ENCODE results near the gene CDSN. TPM values are rescaled to one million over a fixed set of nuclear protein-coding genes. Genes with fewer than 3 reads are reported as not detected.
A peak's percentile ranks its signal among the peaks of the same experiment; 100 is the strongest.

Gene CDSN
- total and polyA plus RNA-seq, 2 of the 8 experiments (the other 6 are each of a cell fraction or from before 2014, with no cell fraction given), result not detected

GRCh38 chr6:31114541-31114878, 5.7 kb downstream of the CDSN start, which contains the start of gene PSORS1C1:
PSORS1C1 (plus strand) TSS chr6:31114800; CDS start chr6:31129633, 14,833 bp downstream.
- FAIRE-seq (no peak), DNase-seq (ENCODE audit: low read depth in 1 of 2, low spot score in 2 of 2) (no peak)
- Histone ChIP-seq H3K23me2 (ENCODE audit: low read depth, low read length) (no peaks in the 10 kb centered on the region; the same call in 1 of the 2 replicates), H3K36me3 (ENCODE audit: control insufficient read depth in 2 of 4, insufficient read depth in 4 of 4, low read length in 3 of 4) (no peaks in the 10 kb centered on the region), H3K27ac (ENCODE audit: low read depth, low read length) (no peak within 1 kb of the TSS), H3K4ac (replicated peaks; ENCODE audit: insufficient read length, low read depth, low read length) (no peak within 1 kb of the TSS), H3K4me3 (ENCODE audit: extremely low read depth in 1 of 4, insufficient read depth in 2 of 4, low read depth in 3 of 4, low read length in 4 of 4) (no peak within 1 kb of the TSS; a peak in 1 of 8 replicates), H4K91ac (replicated peaks; ENCODE audit: insufficient read length, low read length) (peak within 1 kb of the TSS; percentile 49), H3K18ac (ENCODE audit: extremely low read depth, low read length) (peak within 1 kb of the TSS; percentile 62), H2BK12ac (ENCODE audit: low read depth, low read length) (peak within 1 kb of the TSS; percentile 62; the same call in 1 of the 2 replicates), H2AFZ (ENCODE audit: low read length) (peak within 1 kb of the TSS; percentile 76), H3K14ac (ENCODE audit: insufficient read length) (no peak within 1 kb of the TSS), H3K56ac (replicated peaks; ENCODE audit: insufficient read length, low read depth, low read length) (no peak within 1 kb of the TSS), H4K5ac (ENCODE audit: insufficient read length, low read depth, low read length) (no peak within 1 kb of the TSS), H2BK20ac (ENCODE audit: low read length) (peak within 1 kb of the TSS; percentile 55), H2BK120ac (replicated peaks; ENCODE audit: low read depth, low read length) (no peak within 1 kb of the TSS), H3K79me1 (ENCODE audit: low read depth, low read length) (no peaks in the 10 kb centered on the region), H3K4me2 (ENCODE audit: insufficient read depth in 1 of 2, low read depth in 2 of 2, low read length in 2 of 2) (peak within 1 kb of the TSS in 1 of 2 experiments; percentile 2; a peak in 1 of 4 replicates), H2BK5ac (ENCODE audit: low read depth, low read length) (peak within 1 kb of the TSS; percentile 29; the same call in 1 of the 2 replicates), H3K9me3 (ENCODE audit: insufficient read depth in 2 of 2, low read depth in 1 of 2, low read length in 1 of 2) (no peaks in the 10 kb centered on the region), H2BK15ac (ENCODE audit: low read length) (0 out of 2 replicates have a peak within 1 kb of the TSS, but pooled peaks have one; percentile 63), H4K20me1 (replicated peaks in 1 of 2; ENCODE audit: control insufficient read depth in 1 of 2, insufficient read depth in 2 of 2, low read length in 2 of 2) (no peaks in the 10 kb centered on the region), H3K9ac (replicated peaks in 1 of 4; ENCODE audit: extremely low read depth in 1 of 4, low read depth in 3 of 4, low read length in 3 of 4) (no peak within 1 kb of the TSS), H3K4me1 (replicated peaks in 1 of 4; ENCODE audit: control insufficient read depth in 3 of 4, insufficient read depth in 4 of 4, low read length in 3 of 4) (peaks cover 0 to 20% (median 9%) of the 10 kb centered on the region in 4 experiments; a peak in 6 of 7 replicates), H3K27me3 (replicated peaks in 1 of 4; ENCODE audit: control insufficient read depth in 3 of 4, extremely low read depth in 1 of 4, insufficient read depth in 3 of 4, low read length in 3 of 4) (peaks cover 0 to 11% (median 3%) of the 10 kb centered on the region in 4 experiments; a peak in 3 of 7 replicates), H3K79me2 (ENCODE audit: control insufficient read depth in 1 of 2, insufficient read depth in 2 of 2, low read length in 2 of 2) (no peaks in the 10 kb centered on the region), H3K23ac (ENCODE audit: insufficient read length) (no peak within 1 kb of the TSS), H2AK5ac (ENCODE audit: low read depth, low read length) (no peak within 1 kb of the TSS), H4K8ac (ENCODE audit: extremely low read depth, insufficient read depth, low read length) (no peak within 1 kb of the TSS; the same call in 1 of the 2 replicates)
- POLR2A ChIA-PET (ENCODE audit: partially characterized antibody), result interaction anchor here (68.5 kb wide), 1 partner anchor 54 kb away, joined by 2251 read pairs; the partner anchor contains the start of genes CCHCR1, POU5F1, PSORS1C2 and TCF19
- CTCF ChIA-PET (ENCODE audit: partially characterized antibody), result interaction anchor here (1.3 to 10.6 kb wide), 5 partner anchors 12 to 82 kb away, joined by 4 to 187 read pairs (median 7); no protein-coding TSS in a partner anchor
- WGBS, 2 experiments (ENCODE audit: extremely low coverage in 1 of 2, insufficient coverage in 1 of 2, insufficient read length in 1 of 2, insufficient replicate concordance in 2 of 2, low coverage in 1 of 2, low lambda C conversion rate in 2 of 2, missing lambda C conversion rate in 1 of 2), result 76% methylated on average over 3 of the region's 3 CpGs; no CpG with 5 or more reads in 1 of the 2 experiments
- no peak for TF ChIP-seq POLR2A (IDR thresholded peaks at IDR 0.05; ENCODE audit: control extremely low read depth in 1 of 2, low read depth in 2 of 2, low read length in 2 of 2)

Data from H1 (cell line).